Measurements from ENCODE around the gene DNAJC16. TPM values are rescaled to one million over a fixed set of nuclear protein-coding genes. Genes with fewer than 3 reads are reported as not detected.

The DNAJC16 gene
- polyA plus RNA-seq, 1 donor (not counting 4 experiments of a cell fraction or from before 2014, with no cell fraction given): 13.7 TPM

DNA sequence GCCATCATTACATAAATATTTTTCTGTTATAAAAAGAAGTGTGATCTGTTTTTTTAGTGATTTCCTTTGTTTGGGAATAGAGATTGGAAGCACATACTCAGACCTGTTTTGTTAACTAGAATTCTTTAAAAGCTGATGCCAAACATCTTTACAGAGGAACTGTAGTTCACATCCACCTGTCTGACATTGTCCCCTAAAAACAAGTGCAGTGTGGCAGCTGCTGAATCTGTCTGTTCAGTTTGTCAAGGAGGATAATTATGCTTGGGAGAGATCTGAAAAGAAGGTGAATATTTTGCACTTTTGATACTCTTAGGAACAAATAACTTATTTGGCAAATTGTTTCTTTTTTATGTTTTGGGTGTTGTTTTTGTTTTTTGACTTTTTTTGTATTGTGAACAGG, 44.6 kb downstream of the DNAJC16 start:
- no peaks in the 10 kb centered on the region for H3K9me1 ChIP-seq (ENCODE audit: control insufficient read depth, extremely low read depth, insufficient read depth, low read length)
- no peaks in the 10 kb centered on the region for H3K4me1 ChIP-seq (ENCODE audit: control insufficient read depth, extremely low read depth, insufficient read depth, low read length)
- no peaks in the 10 kb centered on the region for H3K79me2 ChIP-seq (ENCODE audit: control insufficient read depth, insufficient read depth, low read length)
- H3K27me3 ChIP-seq (ENCODE audit: control insufficient read depth, extremely low read depth, insufficient read depth, low read length): no peaks in the 10 kb centered on the region
- no peaks in the 10 kb centered on the region for H3K9me3 ChIP-seq (ENCODE audit: control insufficient read depth, low read depth, low read length)
- DNase-seq (ENCODE audit: low read depth, low spot score) (no peak), FAIRE-seq (no peak)
- H4K20me1 ChIP-seq (ENCODE audit: control insufficient read depth, extremely low read depth, insufficient read depth, low read length): no peaks in the 10 kb centered on the region
- TF ChIP-seq, protein P1, sequence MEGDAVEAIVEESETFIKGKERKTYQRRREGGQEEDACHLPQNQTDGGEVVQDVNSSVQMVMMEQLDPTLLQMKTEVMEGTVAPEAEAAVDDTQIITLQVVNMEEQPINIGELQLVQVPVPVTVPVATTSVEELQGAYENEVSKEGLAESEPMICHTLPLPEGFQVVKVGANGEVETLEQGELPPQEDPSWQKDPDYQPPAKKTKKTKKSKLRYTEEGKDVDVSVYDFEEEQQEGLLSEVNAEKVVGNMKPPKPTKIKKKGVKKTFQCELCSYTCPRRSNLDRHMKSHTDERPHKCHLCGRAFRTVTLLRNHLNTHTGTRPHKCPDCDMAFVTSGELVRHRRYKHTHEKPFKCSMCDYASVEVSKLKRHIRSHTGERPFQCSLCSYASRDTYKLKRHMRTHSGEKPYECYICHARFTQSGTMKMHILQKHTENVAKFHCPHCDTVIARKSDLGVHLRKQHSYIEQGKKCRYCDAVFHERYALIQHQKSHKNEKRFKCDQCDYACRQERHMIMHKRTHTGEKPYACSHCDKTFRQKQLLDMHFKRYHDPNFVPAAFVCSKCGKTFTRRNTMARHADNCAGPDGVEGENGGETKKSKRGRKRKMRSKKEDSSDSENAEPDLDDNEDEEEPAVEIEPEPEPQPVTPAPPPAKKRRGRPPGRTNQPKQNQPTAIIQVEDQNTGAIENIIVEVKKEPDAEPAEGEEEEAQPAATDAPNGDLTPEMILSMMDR (optimal IDR thresholded peaks at IDR 0.05 in 1 of 3, IDR thresholded peaks at IDR 0.05 in 1 of 3, conservative IDR thresholded peaks at IDR 0.05 in 1 of 3; ENCODE audit: extremely low read depth in 1 of 3, insufficient read depth in 2 of 3, low read length in 3 of 3): no peak
- no peak for TF ChIP-seq EZH2 (IDR thresholded peaks at IDR 0.05; ENCODE audit: low read length)
- H3K4me2 ChIP-seq (ENCODE audit: control insufficient read depth, extremely low read depth, insufficient read depth, low read depth, low read length): no peak overlapping the region
- H2AFZ ChIP-seq (ENCODE audit: control insufficient read depth, low read length): no peak overlapping the region
- no peak overlapping the region for H3K4me3 ChIP-seq (ENCODE audit: control insufficient read depth in 2 of 3, extremely low read depth in 1 of 3, insufficient read depth in 2 of 3, low read depth in 1 of 3, low read length in 3 of 3)
- H3K27ac ChIP-seq (ENCODE audit: control insufficient read depth, insufficient read depth, low read length): no peak overlapping the region
- no peak overlapping the region for H3K9ac ChIP-seq (ENCODE audit: control insufficient read depth, extremely low read depth, insufficient read depth, low read length)
- H3K36me3 ChIP-seq (ENCODE audit: control insufficient read depth in 2 of 2, extremely low read depth in 1 of 2, insufficient read depth in 2 of 2, low read length in 2 of 2): peaks cover 12 to 21% of the 10 kb centered on the region in 2 experiments
- dilution Hi-C loops (cut with MboI; ENCODE audit: extremely low pct_ligation_motif_present, low sequenced_read_pairs): no loop called here

DNA sequence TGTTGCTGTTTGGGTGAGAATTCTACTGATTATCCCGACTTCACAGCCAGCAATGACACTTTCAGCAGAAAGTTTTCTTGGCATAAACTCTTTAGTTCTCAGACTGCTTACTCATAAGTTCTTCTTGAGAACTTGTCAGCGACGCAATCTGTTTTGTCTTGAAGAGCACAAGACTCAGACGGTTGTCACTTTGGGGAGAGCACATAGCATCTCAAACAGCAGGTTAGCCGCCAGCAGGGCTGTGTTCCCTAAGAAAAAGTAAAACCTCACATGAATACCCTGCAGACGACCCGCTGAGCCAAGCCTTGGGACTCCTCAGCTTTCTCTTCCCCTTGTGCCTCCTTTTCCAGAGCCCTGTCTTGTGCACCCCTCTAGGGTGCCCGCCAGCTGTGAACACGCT, 46.8 kb downstream of the DNAJC16 start:
- Histone ChIP-seq H3K9me3 (ENCODE audit: control insufficient read depth, low read depth, low read length) (no peaks in the 10 kb centered on the region), H3K36me3 (ENCODE audit: control insufficient read depth in 2 of 2, extremely low read depth in 1 of 2, insufficient read depth in 2 of 2, low read length in 2 of 2) (peaks cover 3 to 5% of the 10 kb centered on the region in 2 experiments), H3K4me1 (ENCODE audit: control insufficient read depth, extremely low read depth, insufficient read depth, low read length) (no peaks in the 10 kb centered on the region), H3K27me3 (ENCODE audit: control insufficient read depth, extremely low read depth, insufficient read depth, low read length) (no peaks in the 10 kb centered on the region), H4K20me1 (ENCODE audit: control insufficient read depth, extremely low read depth, insufficient read depth, low read length) (no peaks in the 10 kb centered on the region), H3K79me2 (ENCODE audit: control insufficient read depth, insufficient read depth, low read length) (no peaks in the 10 kb centered on the region), H3K9me1 (ENCODE audit: control insufficient read depth, extremely low read depth, insufficient read depth, low read length) (no peaks in the 10 kb centered on the region), H3K9ac (ENCODE audit: control insufficient read depth, extremely low read depth, insufficient read depth, low read length) (no peak overlapping the region), H2AFZ (ENCODE audit: control insufficient read depth, low read length) (no peak overlapping the region), H3K4me3 (ENCODE audit: control insufficient read depth in 2 of 3, extremely low read depth in 1 of 3, insufficient read depth in 2 of 3, low read depth in 1 of 3, low read length in 3 of 3) (no peak overlapping the region), H3K4me2 (ENCODE audit: control insufficient read depth, extremely low read depth, insufficient read depth, low read depth, low read length) (no peak overlapping the region), H3K27ac (ENCODE audit: control insufficient read depth, insufficient read depth, low read length) (no peak overlapping the region)
- FAIRE-seq (no peak), DNase-seq (ENCODE audit: low read depth, low spot score) (no peak)
- TF ChIP-seq, protein P1 (optimal IDR thresholded peaks at IDR 0.05 in 1 of 3, IDR thresholded peaks at IDR 0.05 in 1 of 3, conservative IDR thresholded peaks at IDR 0.05 in 1 of 3; ENCODE audit: extremely low read depth in 1 of 3, insufficient read depth in 2 of 3, low read length in 3 of 3): no peak
- TF ChIP-seq EZH2 (IDR thresholded peaks at IDR 0.05; ENCODE audit: low read length): no peak
- dilution Hi-C loops (cut with MboI; ENCODE audit: extremely low pct_ligation_motif_present, low sequenced_read_pairs): no loop called here

All from keratinocyte (primary cell).